Lower leg skin (tissue), 4 donors: ENCODE data around the gene IQCH. TPM values are rescaled to one million over a fixed set of nuclear protein-coding genes. Genes with fewer than 3 reads are reported as not detected.

ENCODE experiments used
- DNase-seq, 2 donors: peaks; one replicate each; pipeline ENCODE4 v3.0.0-alpha.2; 2019; ENCODE audit warnings: low spot score in 2 of 2
- H3K4me3 ChIP-seq: fragments of 200-600 bp; sonication (generic); 2 replicates; pipeline ENCODE4 v1.5.1; 2017; ENCODE audit warnings: mild to moderate bottlenecking, low read depth; ENCODE audit not compliant: poor library complexity, severe bottlenecking
- POLR2A ChIP-seq, 2 donors: fragments of 450-650 bp; IDR thresholded peaks; one replicate each; pipeline ENCODE4 v1.6.1; 2016 to 2017; ENCODE audit warnings: antibody characterized with exemption in 2 of 2, mild to moderate bottlenecking in 1 of 2, moderate library complexity in 1 of 2
- WGBS, 2 donors: methylation state at CpG; one replicate each; pipeline ENCODE4 v1.1.5; 2018; 5-methylcytosine and 5-hydroxymethylcytosine counted together
- intact Hi-C: fragments of 100-400 bp; cut with DNase I; formaldehyde crosslinking; loops from one replicate; pipeline ENCODE4 v1.15.0; 2023; ENCODE audit warnings: low total_unique reads
- total RNA-seq, 4 donors: library from RNA; depleted of rRNA; stranded (reverse); fragments of >200 nt; gene quantifications; one replicate each; pipeline ENCODE4 v1.1.0, GENCODE V29; 2016
- TF ChIP-seq, protein P1 (sequence below), 3 donors: fragments of 450-650 bp; IDR thresholded peaks; one replicate each; pipeline ENCODE4 v1.5.1; 2016; ENCODE audit warnings: antibody characterized with exemption in 3 of 3, mild to moderate bottlenecking in 3 of 3, moderate library complexity in 2 of 3

IQCH gene
- total RNA-seq, 4 donors from 2014 or later: 0.17 to 1.6 (median 0.94) TPM

GRCh38 chr15:67215102-67215501 lies 39.5 kb upstream of the IQCH start:
- no peak for TF ChIP-seq POLR2A (IDR thresholded peaks at IDR 0.05)
- TF ChIP-seq, protein P1, sequence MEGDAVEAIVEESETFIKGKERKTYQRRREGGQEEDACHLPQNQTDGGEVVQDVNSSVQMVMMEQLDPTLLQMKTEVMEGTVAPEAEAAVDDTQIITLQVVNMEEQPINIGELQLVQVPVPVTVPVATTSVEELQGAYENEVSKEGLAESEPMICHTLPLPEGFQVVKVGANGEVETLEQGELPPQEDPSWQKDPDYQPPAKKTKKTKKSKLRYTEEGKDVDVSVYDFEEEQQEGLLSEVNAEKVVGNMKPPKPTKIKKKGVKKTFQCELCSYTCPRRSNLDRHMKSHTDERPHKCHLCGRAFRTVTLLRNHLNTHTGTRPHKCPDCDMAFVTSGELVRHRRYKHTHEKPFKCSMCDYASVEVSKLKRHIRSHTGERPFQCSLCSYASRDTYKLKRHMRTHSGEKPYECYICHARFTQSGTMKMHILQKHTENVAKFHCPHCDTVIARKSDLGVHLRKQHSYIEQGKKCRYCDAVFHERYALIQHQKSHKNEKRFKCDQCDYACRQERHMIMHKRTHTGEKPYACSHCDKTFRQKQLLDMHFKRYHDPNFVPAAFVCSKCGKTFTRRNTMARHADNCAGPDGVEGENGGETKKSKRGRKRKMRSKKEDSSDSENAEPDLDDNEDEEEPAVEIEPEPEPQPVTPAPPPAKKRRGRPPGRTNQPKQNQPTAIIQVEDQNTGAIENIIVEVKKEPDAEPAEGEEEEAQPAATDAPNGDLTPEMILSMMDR (IDR thresholded peaks at IDR 0.05): no peak
- no peak overlapping the region for H3K4me3 ChIP-seq
- intact Hi-C loops: no loop called here
- 84 to 88% methylated on average over 6 of the region's 6 CpGs for WGBS, 2 donors
- no peak for DNase-seq

DNA sequence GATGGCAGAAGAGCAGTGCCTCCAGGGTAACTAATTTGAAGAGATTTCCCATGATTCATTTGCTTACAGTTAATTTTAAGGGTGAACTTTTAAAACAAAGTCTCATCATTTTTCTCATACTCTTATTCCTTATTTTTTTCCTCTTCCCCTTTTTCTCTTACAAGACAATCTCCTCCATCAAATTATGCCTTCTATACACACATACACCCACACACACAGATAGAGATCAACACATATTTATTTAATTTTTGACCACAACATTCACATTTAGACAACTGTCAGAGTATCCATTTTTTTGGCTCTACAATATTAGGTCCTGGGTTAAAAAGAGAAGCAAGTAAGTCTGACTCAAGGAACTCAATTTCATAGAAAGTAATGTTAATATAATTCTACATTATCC lies 37.7 kb upstream of the IQCH start:
- DNase-seq: no peak
- no peak for TF ChIP-seq POLR2A (IDR thresholded peaks at IDR 0.05)
- TF ChIP-seq, protein P1 (IDR thresholded peaks at IDR 0.05): no peak
- H3K4me3 ChIP-seq: no peak overlapping the region
- intact Hi-C loops: no loop called here

GRCh38 chr15:67218428-67218827 lies 36.2 kb upstream of the IQCH start:
- H3K4me3 ChIP-seq: no peak overlapping the region
- no peak for DNase-seq
- TF ChIP-seq, protein P1 (IDR thresholded peaks at IDR 0.05): no peak
- TF ChIP-seq POLR2A (IDR thresholded peaks at IDR 0.05): no peak
- intact Hi-C loops: no loop called here

DNA sequence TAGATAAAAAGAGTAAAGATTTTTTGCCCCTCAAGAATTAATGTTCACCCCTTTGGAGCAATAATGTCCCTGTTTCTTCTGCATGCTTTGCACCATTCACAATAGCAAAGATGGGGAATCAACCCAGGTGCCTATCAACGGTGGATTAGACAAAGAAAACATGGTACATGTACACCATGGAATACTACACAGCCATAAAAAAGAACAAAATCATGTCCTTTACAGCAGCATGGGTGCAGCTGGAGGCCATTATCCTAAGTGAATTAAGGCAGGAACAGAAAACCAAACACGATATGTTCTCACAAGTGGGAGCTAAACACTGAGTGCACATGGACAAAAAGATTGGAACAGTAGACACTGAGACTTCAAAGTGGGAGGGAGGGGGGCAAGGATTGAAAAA lies 35.3 kb upstream of the IQCH start:
- H3K4me3 ChIP-seq: no peak overlapping the region
- 95% methylated on average over 2 of the region's 2 CpGs for WGBS, 2 donors
- TF ChIP-seq POLR2A (IDR thresholded peaks at IDR 0.05): no peak
- TF ChIP-seq, protein P1 (IDR thresholded peaks at IDR 0.05): no peak
- intact Hi-C loops: no loop called here
- no peak for DNase-seq

- no peak overlapping the region for H3K4me3 ChIP-seq
- TF ChIP-seq, protein P1 (IDR thresholded peaks at IDR 0.05): no peak
- no peak for TF ChIP-seq POLR2A (IDR thresholded peaks at IDR 0.05)
- 61 to 71% methylated on average over 3 of the region's 3 CpGs for WGBS, 2 donors
- intact Hi-C loops: no loop called here
- peak in 1 of 2 donors; percentile 32 for DNase-seq
Measured at GRCh38 chr15:67224889-67225288, 29.7 kb upstream of the IQCH start.

DNA sequence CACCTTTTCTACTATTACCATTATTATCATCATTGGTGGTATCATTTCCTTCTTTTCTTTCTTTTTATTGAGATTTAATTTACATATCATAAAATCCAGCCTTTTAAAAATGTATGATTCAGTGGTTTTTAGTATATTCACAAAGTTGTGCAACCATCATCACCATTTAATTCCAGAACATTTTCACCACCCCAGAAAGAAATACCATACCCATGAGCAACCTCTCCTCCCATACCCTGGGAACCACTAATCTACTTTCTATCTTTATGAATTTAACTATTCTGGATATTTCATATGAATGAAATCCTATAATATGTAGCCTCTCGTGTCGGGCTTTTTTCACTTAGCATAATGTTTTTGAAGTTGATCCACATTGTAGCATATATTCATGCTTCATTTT lies 29.2 kb upstream of the IQCH start:
- H3K4me3 ChIP-seq: no peak overlapping the region
- WGBS, 2 donors: 61 to 86% methylated on average over 2 of the region's 2 CpGs
- intact Hi-C loops: no loop called here
- TF ChIP-seq POLR2A (IDR thresholded peaks at IDR 0.05): no peak
- TF ChIP-seq, protein P1 (IDR thresholded peaks at IDR 0.05): no peak
- DNase-seq: no peak
